ENCODE data around the gene RNF224. TPM values are rescaled to one million over a fixed set of nuclear protein-coding genes. Genes with fewer than 3 reads are reported as not detected.

Gene RNF224
- polyA plus RNA-seq, result 87.5 TPM
- long read RNA-seq, donor 1, result 0 reads
- long read RNA-seq, donor 2, result 0 reads
- long read RNA-seq, donor 3, result 0 reads
- long read RNA-seq, donor 4, result 0 reads
- long read RNA-seq, donor 5, result 0 reads
- long read RNA-seq, donor 6, result 0 reads
- long read RNA-seq, donor 7, result 0 reads
- long read RNA-seq, donor 8, result 0 reads
- long read RNA-seq, donor 9, partial matches to known transcripts, result 77 of 83 reads
- long read RNA-seq, donor 9, other reads (novel, unspliced or antisense), result 6 of 83 reads
- long read RNA-seq, donor 10, result 0 reads
- long read RNA-seq, donor 11, result 0 reads

- peaks cover 84% of the 10 kb centered on the region for H3K4me1 ChIP-seq (ENCODE audit: control insufficient read depth, insufficient read depth, low read length)
- H3K27me3 ChIP-seq (ENCODE audit: control insufficient read depth, insufficient read depth, low read length), result no peaks in the 10 kb centered on the region
- peak within 1 kb of the TSS; percentile 91 for H3K27ac ChIP-seq (ENCODE audit: low read length)
- peak; percentile 80 to 85 for DNase-seq
- peak within 1 kb of the TSS; percentile 41 for H3K4me3 ChIP-seq (ENCODE audit: low read length)
- peaks cover 8% of the 10 kb centered on the region for H3K36me3 ChIP-seq (ENCODE audit: control insufficient read depth, insufficient read depth, low read length)
- no CpG with 5 or more reads among the region's 25 CpGs for WGBS (ENCODE audit: insufficient coverage, low lambda C conversion rate)
- H3K9me3 ChIP-seq (ENCODE audit: control insufficient read depth, low read depth, low read length), result peaks cover 9% of the 10 kb centered on the region
Observed at GRCh38 chr9:137227054-137227852, at the start of gene RNF224. Gene RNF224 (plus strand): TSS chr9:137227502. CDS start chr9:137228336, 834 bp downstream.

- Histone ChIP-seq H3K36me3 (ENCODE audit: control insufficient read depth, insufficient read depth, low read length) (peaks cover 52% of the 10 kb centered on the region), H3K9me3 (ENCODE audit: control insufficient read depth, low read depth, low read length) (peaks cover 6% of the 10 kb centered on the region), H3K4me3 (ENCODE audit: low read length) (no peak overlapping the region), H3K27ac (ENCODE audit: low read length) (no peak overlapping the region), H3K27me3 (ENCODE audit: control insufficient read depth, insufficient read depth, low read length) (peaks cover 13% of the 10 kb centered on the region), H3K4me1 (ENCODE audit: control insufficient read depth, insufficient read depth, low read length) (peaks cover 5% of the 10 kb centered on the region)
- no CpG with 5 or more reads among the region's 23 CpGs for WGBS (ENCODE audit: insufficient coverage, low lambda C conversion rate)
- DNase-seq, result no peak
Observed at GRCh38 chr9:137178201-137178938, 48.9 kb upstream of the RNF224 start.

GRCh38 chr9:137178939-137179630, 48.2 kb upstream of the RNF224 start:
- no CpG with 5 or more reads among the region's 19 CpGs for WGBS (ENCODE audit: insufficient coverage, low lambda C conversion rate)

GRCh38 chr9:137179761-137180160, 47.5 kb upstream of the RNF224 start:
- no CpG with 5 or more reads among the region's 17 CpGs for WGBS (ENCODE audit: insufficient coverage, low lambda C conversion rate)
- Histone ChIP-seq H3K4me3 (ENCODE audit: low read length) (no peak overlapping the region), H3K36me3 (ENCODE audit: control insufficient read depth, insufficient read depth, low read length) (peaks cover 66% of the 10 kb centered on the region), H3K9me3 (ENCODE audit: control insufficient read depth, low read depth, low read length) (peaks cover 6% of the 10 kb centered on the region), H3K27ac (ENCODE audit: low read length) (no peak overlapping the region), H3K27me3 (ENCODE audit: control insufficient read depth, insufficient read depth, low read length) (peaks cover 5% of the 10 kb centered on the region), H3K4me1 (ENCODE audit: control insufficient read depth, insufficient read depth, low read length) (peaks cover 5% of the 10 kb centered on the region)
- DNase-seq, result no peak

More at GRCh38 chr9:137178939-137179630, 48.2 kb upstream of the RNF224 start:
- Histone ChIP-seq H3K27me3 (ENCODE audit: control insufficient read depth, insufficient read depth, low read length) (peaks cover 8% of the 10 kb centered on the region), H3K4me3 (ENCODE audit: low read length) (no peak overlapping the region), H3K4me1 (ENCODE audit: control insufficient read depth, insufficient read depth, low read length) (peaks cover 5% of the 10 kb centered on the region), H3K9me3 (ENCODE audit: control insufficient read depth, low read depth, low read length) (peaks cover 6% of the 10 kb centered on the region), H3K36me3 (ENCODE audit: control insufficient read depth, insufficient read depth, low read length) (peaks cover 59% of the 10 kb centered on the region), H3K27ac (ENCODE audit: low read length) (no peak overlapping the region)
- no peak for DNase-seq

GRCh38 chr9:137180491-137180890, 46.8 kb upstream of the RNF224 start:
- no peak overlapping the region for H3K4me3 ChIP-seq (ENCODE audit: low read length)
- H3K4me1 ChIP-seq (ENCODE audit: control insufficient read depth, insufficient read depth, low read length), result peaks cover under 1% of the 10 kb centered on the region
- DNase-seq, result no peak
- no peak overlapping the region for H3K27ac ChIP-seq (ENCODE audit: low read length)
- H3K27me3 ChIP-seq (ENCODE audit: control insufficient read depth, insufficient read depth, low read length), result no peaks in the 10 kb centered on the region
- no CpG with 5 or more reads among the region's 20 CpGs for WGBS (ENCODE audit: insufficient coverage, low lambda C conversion rate)
- H3K36me3 ChIP-seq (ENCODE audit: control insufficient read depth, insufficient read depth, low read length), result peaks cover 73% of the 10 kb centered on the region
- no peaks in the 10 kb centered on the region for H3K9me3 ChIP-seq (ENCODE audit: control insufficient read depth, low read depth, low read length)

GRCh38 chr9:137181680-137182079, 45.6 kb upstream of the RNF224 start:
- no peak overlapping the region for H3K4me3 ChIP-seq (ENCODE audit: low read length)
- no peak for DNase-seq
- WGBS (ENCODE audit: insufficient coverage, low lambda C conversion rate), result no CpG with 5 or more reads among the region's 22 CpGs
- peaks cover 84% of the 10 kb centered on the region for H3K36me3 ChIP-seq (ENCODE audit: control insufficient read depth, insufficient read depth, low read length)
- H3K9me3 ChIP-seq (ENCODE audit: control insufficient read depth, low read depth, low read length), result no peaks in the 10 kb centered on the region
- peaks cover 5% of the 10 kb centered on the region for H3K4me1 ChIP-seq (ENCODE audit: control insufficient read depth, insufficient read depth, low read length)
- H3K27ac ChIP-seq (ENCODE audit: low read length), result no peak overlapping the region
- H3K27me3 ChIP-seq (ENCODE audit: control insufficient read depth, insufficient read depth, low read length), result no peaks in the 10 kb centered on the region

- no peaks in the 10 kb centered on the region for H3K27me3 ChIP-seq (ENCODE audit: control insufficient read depth, insufficient read depth, low read length)
Observed at GRCh38 chr9:137182836-137183235, 44.5 kb upstream of the RNF224 start.

GRCh38 chr9:137183980-137184595, 43.2 kb upstream of the RNF224 start:
- H3K9me3 ChIP-seq (ENCODE audit: control insufficient read depth, low read depth, low read length), result no peaks in the 10 kb centered on the region
- no peaks in the 10 kb centered on the region for H3K27me3 ChIP-seq (ENCODE audit: control insufficient read depth, insufficient read depth, low read length)
- H3K36me3 ChIP-seq (ENCODE audit: control insufficient read depth, insufficient read depth, low read length), result peaks cover 76% of the 10 kb centered on the region
- no peak overlapping the region for H3K4me3 ChIP-seq (ENCODE audit: low read length)
- no CpG with 5 or more reads among the region's 27 CpGs for WGBS (ENCODE audit: insufficient coverage, low lambda C conversion rate)
- no peak overlapping the region for H3K27ac ChIP-seq (ENCODE audit: low read length)
- DNase-seq, result no peak
- peaks cover 16% of the 10 kb centered on the region for H3K4me1 ChIP-seq (ENCODE audit: control insufficient read depth, insufficient read depth, low read length)

More at GRCh38 chr9:137182836-137183235, 44.5 kb upstream of the RNF224 start:
- no CpG with 5 or more reads among the region's 17 CpGs for WGBS (ENCODE audit: insufficient coverage, low lambda C conversion rate)
- Histone ChIP-seq H3K9me3 (ENCODE audit: control insufficient read depth, low read depth, low read length) (no peaks in the 10 kb centered on the region), H3K4me3 (ENCODE audit: low read length) (no peak overlapping the region), H3K27ac (ENCODE audit: low read length) (no peak overlapping the region), H3K36me3 (ENCODE audit: control insufficient read depth, insufficient read depth, low read length) (peaks cover 87% of the 10 kb centered on the region), H3K4me1 (ENCODE audit: control insufficient read depth, insufficient read depth, low read length) (peaks cover 16% of the 10 kb centered on the region)
- DNase-seq, result no peak

GRCh38 chr9:137184881-137185660, 42.2 kb upstream of the RNF224 start:
- H3K36me3 ChIP-seq (ENCODE audit: control insufficient read depth, insufficient read depth, low read length), result peaks cover 71% of the 10 kb centered on the region
- DNase-seq, result no peak
- WGBS (ENCODE audit: insufficient coverage, low lambda C conversion rate), result no CpG with 5 or more reads among the region's 48 CpGs
- H3K4me1 ChIP-seq (ENCODE audit: control insufficient read depth, insufficient read depth, low read length), result peaks cover 24% of the 10 kb centered on the region
- no peak overlapping the region for H3K27ac ChIP-seq (ENCODE audit: low read length)
- no peaks in the 10 kb centered on the region for H3K27me3 ChIP-seq (ENCODE audit: control insufficient read depth, insufficient read depth, low read length)
- H3K9me3 ChIP-seq (ENCODE audit: control insufficient read depth, low read depth, low read length), result no peaks in the 10 kb centered on the region
- H3K4me3 ChIP-seq (ENCODE audit: low read length), result no peak overlapping the region
